ENCODE measurements around the gene TMTC4.

TMTC4 gene

DNA sequence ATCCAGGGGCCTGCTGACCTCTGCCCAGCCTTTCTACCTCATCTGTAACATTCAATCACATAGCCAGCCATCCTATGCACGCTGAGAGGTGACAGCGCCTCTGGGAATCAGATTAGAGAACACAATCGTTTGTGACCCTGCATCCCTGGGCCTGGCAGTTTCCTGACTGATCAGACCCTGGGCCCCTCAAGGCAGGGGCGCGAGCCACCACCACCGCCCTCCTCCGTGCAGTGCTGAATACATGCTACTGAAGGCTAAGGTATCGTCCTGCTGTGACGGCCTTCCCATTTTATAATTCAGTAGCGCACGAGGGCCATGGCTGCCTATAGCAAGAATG lies 1.3 kb downstream of the TMTC4 start:
- Histone ChIP-seq H3K36me3 (ENCODE audit: control insufficient read depth in 2 of 2, insufficient read depth in 1 of 2, low read length in 2 of 2) (peaks cover 0 to 12% of the 10 kb centered on the region in 2 experiments; a peak in 1 of 3 replicates), H3K4me1 (ENCODE audit: control insufficient read depth, insufficient read depth, low read length) (no peaks in the 10 kb centered on the region), H3K4me3 (ENCODE audit: low read depth, low read length) (peak overlapping the region; percentile 55), H3K27ac (ENCODE audit: extremely low read depth, low read depth, low read length) (no peak overlapping the region; the same call in 1 of the 2 replicates), H3K9me3 (ENCODE audit: control insufficient read depth, insufficient read depth, low read depth, low read length) (no peaks in the 10 kb centered on the region)
- ChIA-PET CTCF (interaction anchor here (0.6 kb wide), 1 partner anchor 74 kb away, joined by 3 read pairs; no protein-coding TSS in a partner anchor), POLR2A (no interaction called here)
- TF ChIP-seq ZBTB20 (tag by site-specific recombination; IDR thresholded peaks at IDR 0.05) = peak; percentile 63; the same call in 1 of the 2 replicates
- no peak for TF ChIP-seq ZNF830 (tag by site-specific recombination; IDR thresholded peaks at IDR 0.05; ENCODE audit: low read depth)
- no peak for TF ChIP-seq ZNF416 (tag by site-specific recombination; IDR thresholded peaks at IDR 0.05)
- no peak for TF ChIP-seq ZNF248 (tag by site-specific recombination; IDR thresholded peaks at IDR 0.05)
- peak; percentile 48 for TF ChIP-seq ZNF585B (tag by site-specific recombination; IDR thresholded peaks at IDR 0.05)
- TF ChIP-seq ZNF555 (tag by site-specific recombination; conservative IDR thresholded peaks at IDR 0.05) = no peak
- 0 out of 2 replicates have a peak, but pooled peaks have one; percentile 24 for TF ChIP-seq ZNF600 (tag by site-specific recombination; IDR thresholded peaks at IDR 0.05)

DNA sequence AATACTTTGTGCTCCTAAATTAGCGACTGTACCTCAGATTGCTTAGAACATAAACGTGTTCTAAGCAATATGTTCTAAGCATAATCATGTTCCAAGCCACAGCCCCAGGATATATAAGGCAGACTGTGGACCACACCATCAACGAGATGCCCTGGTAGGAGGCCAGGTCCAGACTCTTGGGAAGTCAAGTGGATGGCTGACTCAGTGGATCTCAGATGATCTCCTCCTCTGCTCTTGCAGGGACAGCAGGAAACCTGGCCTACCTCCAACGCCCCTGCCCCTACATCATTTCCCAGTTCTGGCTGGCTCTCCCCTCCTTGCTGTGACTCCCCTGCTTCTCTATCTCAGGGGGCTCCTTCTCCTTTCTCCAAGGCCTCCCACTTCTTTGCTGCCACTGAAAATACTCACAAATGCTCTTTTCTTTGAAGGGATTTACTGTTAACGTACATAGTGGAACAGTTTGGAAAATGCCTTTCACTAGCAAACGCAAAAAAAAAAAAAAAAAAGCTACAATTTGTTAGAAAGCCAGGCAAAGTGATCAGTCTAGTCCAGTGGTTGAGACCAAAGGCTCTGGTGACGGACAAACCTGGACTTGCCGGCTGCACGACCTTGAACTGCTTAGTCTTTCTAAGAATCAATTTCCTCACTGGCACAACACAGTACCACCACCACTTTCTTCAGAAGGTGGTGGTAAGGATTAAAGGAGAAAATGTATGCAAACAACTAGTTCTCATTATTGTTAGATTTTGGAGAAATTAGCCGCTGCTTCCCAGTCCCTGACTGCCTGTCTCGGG lies 3.0 kb downstream of the TMTC4 start:
- Histone ChIP-seq H3K4me3 (ENCODE audit: low read depth, low read length) (no peak overlapping the region), H3K9me3 (ENCODE audit: control insufficient read depth, insufficient read depth, low read depth, low read length) (no peaks in the 10 kb centered on the region), H3K36me3 (ENCODE audit: control insufficient read depth in 2 of 2, insufficient read depth in 1 of 2, low read length in 2 of 2) (peaks cover 9 to 27% of the 10 kb centered on the region in 2 experiments; a peak in 2 of 3 replicates), H3K27ac (ENCODE audit: extremely low read depth, low read depth, low read length) (no peak overlapping the region), H3K4me1 (ENCODE audit: control insufficient read depth, insufficient read depth, low read length) (no peaks in the 10 kb centered on the region)
- no peak for TF ChIP-seq ZNF292 (tag by site-specific recombination; IDR thresholded peaks at IDR 0.05; ENCODE audit: borderline replicate concordance, low read depth)
- TF ChIP-seq KLF9 (tag by site-specific recombination; IDR thresholded peaks at IDR 0.05; ENCODE audit: low read depth) = no peak
- no peak for TF ChIP-seq ZNF623 (tag by site-specific recombination; IDR thresholded peaks at IDR 0.05)
- TF ChIP-seq ZNF157 (tag by site-specific recombination; IDR thresholded peaks at IDR 0.05) = no peak
- TF ChIP-seq, protein P1, sequence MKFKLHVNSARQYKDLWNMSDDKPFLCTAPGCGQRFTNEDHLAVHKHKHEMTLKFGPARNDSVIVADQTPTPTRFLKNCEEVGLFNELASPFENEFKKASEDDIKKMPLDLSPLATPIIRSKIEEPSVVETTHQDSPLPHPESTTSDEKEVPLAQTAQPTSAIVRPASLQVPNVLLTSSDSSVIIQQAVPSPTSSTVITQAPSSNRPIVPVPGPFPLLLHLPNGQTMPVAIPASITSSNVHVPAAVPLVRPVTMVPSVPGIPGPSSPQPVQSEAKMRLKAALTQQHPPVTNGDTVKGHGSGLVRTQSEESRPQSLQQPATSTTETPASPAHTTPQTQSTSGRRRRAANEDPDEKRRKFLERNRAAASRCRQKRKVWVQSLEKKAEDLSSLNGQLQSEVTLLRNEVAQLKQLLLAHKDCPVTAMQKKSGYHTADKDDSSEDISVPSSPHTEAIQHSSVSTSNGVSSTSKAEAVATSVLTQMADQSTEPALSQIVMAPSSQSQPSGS (tag by site-specific recombination; IDR thresholded peaks at IDR 0.05; ENCODE audit: low read depth) = no peak
- no peak for TF ChIP-seq ZNF549 (tag by site-specific recombination; IDR thresholded peaks at IDR 0.05)
- TF ChIP-seq GLIS1 (tag by site-specific recombination; IDR thresholded peaks at IDR 0.05) = no peak
- no peak for TF ChIP-seq ZNF155 (tag by site-specific recombination; IDR thresholded peaks at IDR 0.05)
- TF ChIP-seq ZNF701 (tag by site-specific recombination; IDR thresholded peaks at IDR 0.05) = no peak
- no peak for TF ChIP-seq YY1 (tag by site-specific recombination; IDR thresholded peaks at IDR 0.05)
- TF ChIP-seq ZNF2 (tag by site-specific recombination; IDR thresholded peaks at IDR 0.05) = no peak
- TF ChIP-seq ZNF416 (tag by site-specific recombination; IDR thresholded peaks at IDR 0.05) = no peak
- POLR2A ChIA-PET = no interaction called here
- CTCF ChIA-PET = interaction anchor here (0.6 to 1.0 kb wide), 3 partner anchors 84 to 781 kb away, joined by 3 to 4 read pairs (median 3); partner anchors contain the start of gene ITGBL1

GRCh38 chr13:100668408-100668807 lies 6.2 kb downstream of the TMTC4 start:
- no peaks in the 10 kb centered on the region for H3K4me1 ChIP-seq (ENCODE audit: control insufficient read depth, insufficient read depth, low read length)
- H3K4me3 ChIP-seq (ENCODE audit: low read depth, low read length) = no peak overlapping the region
- no peak for TF ChIP-seq ZNF501 (tag by site-specific recombination; IDR thresholded peaks at IDR 0.05)
- TF ChIP-seq TRIM28 (IDR thresholded peaks at IDR 0.05; ENCODE audit: borderline replicate concordance, low read length) = no peak
- TF ChIP-seq ZBTB8A (tag by site-specific recombination; IDR thresholded peaks at IDR 0.05) = no peak
- TF ChIP-seq ZNF157 (tag by site-specific recombination; IDR thresholded peaks at IDR 0.05) = no peak
- no peak for TF ChIP-seq ZNF112 (tag by site-specific recombination; IDR thresholded peaks at IDR 0.05)
- no peak for TF ChIP-seq SCRT2 (tag by site-specific recombination; IDR thresholded peaks at IDR 0.05)
- TF ChIP-seq ZNF530 (tag by site-specific recombination; IDR thresholded peaks at IDR 0.05; ENCODE audit: low read depth) = no peak
- no peak for TF ChIP-seq SP7 (tag by site-specific recombination; IDR thresholded peaks at IDR 0.05)
- no peak for TF ChIP-seq ZNF629 (tag by site-specific recombination; IDR thresholded peaks at IDR 0.05)
- TF ChIP-seq ZNF433 (tag by site-specific recombination; IDR thresholded peaks at IDR 0.05; ENCODE audit: low read depth) = no peak
- no peak for TF ChIP-seq HOXD13 (CRISPR knock-in tag; IDR thresholded peaks at IDR 0.05; ENCODE audit: borderline replicate concordance)
- no peak for TF ChIP-seq ZFHX2 (tag by site-specific recombination; conservative IDR thresholded peaks at IDR 0.05)
- TF ChIP-seq ZNF555 (tag by site-specific recombination; conservative IDR thresholded peaks at IDR 0.05) = no peak
- no peak for TF ChIP-seq ZBTB1 (tag by site-specific recombination; IDR thresholded peaks at IDR 0.05)
- TF ChIP-seq ZBTB20 (tag by site-specific recombination; IDR thresholded peaks at IDR 0.05) = no peak
- no peak for TF ChIP-seq KLF1 (tag by site-specific recombination; IDR thresholded peaks at IDR 0.05)
- no peak for TF ChIP-seq ZNF558 (tag by site-specific recombination; IDR thresholded peaks at IDR 0.05)
- no peak for TF ChIP-seq ZNF416 (tag by site-specific recombination; IDR thresholded peaks at IDR 0.05)
- no peak for TF ChIP-seq ZNF785 (tag by site-specific recombination; IDR thresholded peaks at IDR 0.05)
- H3K9me3 ChIP-seq (ENCODE audit: control insufficient read depth, insufficient read depth, low read depth, low read length) = no peaks in the 10 kb centered on the region
- POLR2A ChIA-PET = no interaction called here
- H3K27ac ChIP-seq (ENCODE audit: extremely low read depth, low read depth, low read length) = no peak overlapping the region
- H3K36me3 ChIP-seq (ENCODE audit: control insufficient read depth in 2 of 2, insufficient read depth in 1 of 2, low read length in 2 of 2) = peaks cover 9 to 53% of the 10 kb centered on the region in 2 experiments
- CTCF ChIA-PET = no interaction called here
